HG02981 (cell line): Measurements from ENCODE around the gene ITSN1.

Source experiments
- ATAC-seq: cut with Tn5 transposase; IDR thresholded peaks from one replicate; pipeline ENCODE4 v1.9.1; 2021; ENCODE audit warnings: mild to moderate bottlenecking, moderate library complexity; ENCODE audit not compliant: unreplicated experiment

The ITSN1 gene

GRCh38 chr21:33945652-33946270 lies 303.5 kb downstream of the ITSN1 start:
- ATAC-seq: no peak

GRCh38 chr21:33947451-33948095 lies 305.3 kb downstream of the ITSN1 start:
- peak; percentile 47 for ATAC-seq

GRCh38 chr21:33948096-33948950 lies 306.0 kb downstream of the ITSN1 start:
- ATAC-seq: peak; percentile 52

- ATAC-seq: no peak
Measured at GRCh38 chr21:33948951-33949444, 306.7 kb downstream of the ITSN1 start.
